ENCODE data around the gene PTBP1. TPM values are rescaled to one million over a fixed set of nuclear protein-coding genes. Genes with fewer than 3 reads are reported as not detected.

PTBP1 gene
- total RNA-seq, 1 donor from 2014 or later = 124 TPM

DNA sequence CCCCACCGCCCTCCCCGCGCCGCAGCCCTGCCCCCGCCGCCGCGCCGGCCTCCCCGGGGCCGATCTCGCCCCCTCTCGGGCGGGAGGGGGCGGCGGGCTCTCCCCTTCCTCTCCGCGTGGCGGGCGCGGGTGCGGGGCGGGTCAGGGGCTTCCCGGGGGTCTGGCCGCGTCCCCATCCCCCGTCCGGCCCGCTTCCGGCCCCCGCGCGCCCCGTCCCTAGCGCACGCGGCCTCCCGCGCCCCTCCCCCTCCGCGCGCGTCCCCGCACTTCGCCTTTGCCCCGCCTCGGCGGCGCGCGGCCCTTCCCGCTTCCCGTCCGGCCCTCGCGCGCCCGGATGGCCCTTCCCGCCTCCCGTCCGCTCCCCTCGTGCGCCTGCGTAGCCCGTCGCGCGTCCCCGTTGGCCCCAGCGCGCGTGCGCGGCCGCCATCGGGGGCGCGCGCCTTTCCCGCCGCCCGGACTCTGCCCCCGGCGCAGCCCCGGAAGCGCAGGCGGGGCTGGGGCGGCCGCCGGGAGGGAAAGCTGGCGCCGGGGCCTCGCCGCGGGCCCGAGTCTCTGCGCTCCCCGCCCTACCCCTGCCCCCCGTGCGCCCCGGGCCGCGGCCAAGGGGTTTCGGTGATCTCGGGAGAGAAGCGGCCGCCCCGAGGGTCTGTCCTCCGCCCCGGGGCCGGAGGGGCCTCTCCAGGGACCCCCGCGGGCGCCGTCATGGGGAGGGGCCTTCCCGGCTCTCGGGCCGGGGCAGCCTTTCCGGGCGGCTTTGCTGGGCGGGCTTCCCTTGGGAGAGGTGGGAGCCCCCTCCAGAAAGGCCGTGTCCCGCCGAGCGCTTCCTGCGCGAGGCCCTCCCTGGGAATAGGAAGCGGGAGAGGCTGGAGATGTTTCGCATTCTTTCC, 519 bp downstream of the PTBP1 start:
- peak; percentile 94 to 96 for DNase-seq (ENCODE audit: low read depth in 2 of 2)

DNA sequence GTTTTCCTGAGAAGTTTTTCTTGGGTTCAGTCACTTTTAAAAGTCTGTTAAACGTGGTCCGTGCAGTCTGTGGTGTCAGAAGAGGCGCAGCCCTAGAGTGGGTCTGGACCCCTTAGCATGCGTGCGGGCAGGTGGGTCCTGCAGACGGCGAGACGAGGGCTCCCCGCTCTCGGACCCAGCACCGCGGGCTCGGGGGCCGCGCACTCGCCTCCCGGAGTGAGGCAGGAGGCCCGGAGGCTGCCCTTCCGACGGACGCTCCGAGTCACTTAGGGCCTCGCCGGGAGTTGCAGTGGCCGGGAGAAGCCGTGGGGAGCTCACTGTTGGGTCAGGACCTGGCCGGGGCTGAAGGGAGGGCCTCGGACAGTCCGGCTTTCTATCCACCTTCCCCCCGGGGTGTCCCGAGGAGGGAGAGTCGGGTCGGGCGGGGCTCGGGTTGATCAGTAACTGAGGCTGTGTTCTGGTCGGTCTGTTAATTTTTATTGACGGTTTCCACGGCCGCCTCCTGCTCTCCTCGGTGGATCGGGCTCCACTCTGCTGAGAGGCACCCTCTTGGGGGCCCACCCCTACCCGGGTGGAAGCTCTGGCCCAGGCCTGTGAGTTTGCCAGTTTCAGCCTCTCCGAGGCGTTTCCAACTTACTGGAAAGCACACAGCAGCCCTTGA, 1.3 kb downstream of the PTBP1 start:
- DNase-seq (ENCODE audit: low read depth in 2 of 2) = peak in 1 of 2 donors; percentile 46

DNA sequence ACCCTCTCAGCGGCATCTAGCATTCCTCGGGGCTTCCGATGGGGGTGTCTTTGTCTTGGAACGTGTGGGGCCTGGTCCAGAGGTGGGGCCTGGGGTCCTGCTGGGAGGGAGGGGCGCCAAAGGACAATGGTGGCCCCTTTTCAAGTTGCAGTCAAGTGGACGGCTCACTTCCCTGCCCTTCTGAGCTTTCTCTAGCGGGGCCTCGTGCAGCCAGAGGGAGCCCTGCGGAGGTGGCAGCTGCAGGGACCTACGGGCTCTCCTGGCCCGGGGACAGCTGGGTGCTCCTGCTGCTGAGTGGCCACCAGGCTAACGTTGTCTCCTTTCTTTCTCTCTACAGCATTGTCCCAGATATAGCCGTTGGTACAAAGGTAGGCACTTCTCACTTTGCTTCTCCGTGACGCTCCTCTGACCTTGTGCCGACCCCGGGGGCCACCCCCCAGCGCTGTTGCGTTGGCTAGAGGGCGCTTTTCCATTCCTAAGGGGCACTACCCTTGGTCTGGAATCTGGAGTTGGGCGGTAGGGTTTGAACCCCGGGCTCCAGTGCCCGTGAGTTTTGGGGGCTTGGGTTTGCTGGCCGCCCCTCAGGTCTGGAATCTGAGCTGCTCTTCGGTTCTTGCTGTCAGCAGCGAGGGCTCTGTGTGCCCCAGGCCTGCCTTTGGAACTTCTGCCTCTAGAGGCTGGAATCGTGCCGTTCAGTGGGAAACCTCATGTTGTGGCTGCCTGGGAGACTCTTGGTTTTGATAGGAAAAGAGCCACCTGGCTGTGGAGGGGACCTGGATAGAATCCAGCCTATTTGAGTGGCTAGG, 2.0 kb downstream of the PTBP1 start:
- DNase-seq (ENCODE audit: low read depth in 2 of 2) = peak; percentile 49 to 73

DNA sequence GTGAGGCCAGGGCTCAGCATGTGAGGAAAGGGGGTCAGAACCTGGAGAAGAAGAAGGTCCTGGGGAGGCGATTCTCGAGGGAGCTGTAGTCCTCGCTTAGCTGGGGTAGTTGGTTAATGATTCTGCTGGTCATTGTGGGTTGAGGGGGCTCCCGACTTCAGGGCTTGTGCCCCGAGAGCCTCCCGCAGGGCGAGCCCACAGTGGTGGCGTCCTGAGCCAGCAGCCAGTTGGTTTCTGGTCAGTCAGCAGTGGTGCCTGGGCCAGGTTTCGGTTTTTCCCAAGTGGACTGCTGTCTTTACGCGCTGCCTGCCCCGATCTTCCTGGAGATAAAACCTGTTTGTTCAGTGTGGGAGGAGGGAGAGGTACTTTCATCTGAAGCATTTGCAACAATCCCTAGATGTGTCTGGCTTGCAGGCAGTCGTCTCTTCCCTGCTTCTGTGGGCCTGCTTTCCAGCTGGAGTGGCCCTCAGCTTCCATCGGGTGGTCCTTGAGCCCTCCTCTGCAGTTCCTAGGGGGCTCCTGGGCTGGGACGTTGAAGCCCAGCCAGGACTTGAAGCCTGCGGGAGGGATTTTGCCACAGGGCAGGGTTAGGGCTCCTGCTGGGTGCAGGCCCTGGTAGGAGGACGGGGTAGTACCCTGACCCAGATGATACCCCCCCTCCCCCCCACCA, 3.2 kb downstream of the PTBP1 start:
- DNase-seq (ENCODE audit: low read depth in 2 of 2) = peak; percentile 69 to 72

DNA sequence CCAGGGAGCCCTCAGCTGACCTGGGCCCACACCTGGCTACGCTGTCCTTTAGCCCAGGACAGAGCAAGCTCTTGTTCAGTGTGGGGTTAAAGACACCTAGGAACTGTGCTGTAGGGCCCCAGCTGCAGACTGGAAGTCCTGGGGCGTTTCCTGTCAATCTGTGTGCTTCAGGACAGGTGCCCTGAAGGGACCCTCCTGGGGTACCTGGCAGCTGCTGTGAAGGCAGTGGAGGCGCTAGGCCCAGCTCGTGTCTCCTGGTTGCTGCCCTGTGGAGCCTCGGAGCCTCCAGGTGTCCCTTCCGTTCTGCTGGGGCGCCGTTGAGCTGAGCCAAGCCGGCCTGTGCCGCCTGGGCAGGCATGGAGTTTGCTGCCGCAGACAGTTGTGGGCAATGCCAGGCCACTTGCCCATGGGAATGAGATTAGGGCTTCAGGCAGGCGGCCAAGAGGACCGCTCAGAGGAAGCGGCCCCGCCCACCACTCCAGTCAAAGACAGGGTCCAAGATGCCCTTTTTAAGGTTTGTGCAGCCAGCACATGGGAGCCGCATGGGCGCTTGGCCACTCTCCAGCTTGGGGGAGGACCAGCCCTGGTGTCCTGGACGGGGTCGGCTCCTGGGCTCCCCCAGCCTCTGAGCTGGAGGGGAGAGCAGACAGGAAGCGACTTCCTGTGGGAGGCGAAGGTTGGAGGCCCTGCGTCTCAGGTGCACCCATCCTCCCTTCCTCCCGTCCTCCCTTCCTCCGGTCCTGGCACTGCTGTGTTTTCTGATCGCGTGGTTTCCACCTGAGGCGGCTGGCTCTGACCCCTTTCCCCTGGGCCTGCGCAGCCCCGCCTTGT, 4.0 kb downstream of the PTBP1 start:
- peak; percentile 40 to 41 for DNase-seq (ENCODE audit: low read depth in 2 of 2)

DNA sequence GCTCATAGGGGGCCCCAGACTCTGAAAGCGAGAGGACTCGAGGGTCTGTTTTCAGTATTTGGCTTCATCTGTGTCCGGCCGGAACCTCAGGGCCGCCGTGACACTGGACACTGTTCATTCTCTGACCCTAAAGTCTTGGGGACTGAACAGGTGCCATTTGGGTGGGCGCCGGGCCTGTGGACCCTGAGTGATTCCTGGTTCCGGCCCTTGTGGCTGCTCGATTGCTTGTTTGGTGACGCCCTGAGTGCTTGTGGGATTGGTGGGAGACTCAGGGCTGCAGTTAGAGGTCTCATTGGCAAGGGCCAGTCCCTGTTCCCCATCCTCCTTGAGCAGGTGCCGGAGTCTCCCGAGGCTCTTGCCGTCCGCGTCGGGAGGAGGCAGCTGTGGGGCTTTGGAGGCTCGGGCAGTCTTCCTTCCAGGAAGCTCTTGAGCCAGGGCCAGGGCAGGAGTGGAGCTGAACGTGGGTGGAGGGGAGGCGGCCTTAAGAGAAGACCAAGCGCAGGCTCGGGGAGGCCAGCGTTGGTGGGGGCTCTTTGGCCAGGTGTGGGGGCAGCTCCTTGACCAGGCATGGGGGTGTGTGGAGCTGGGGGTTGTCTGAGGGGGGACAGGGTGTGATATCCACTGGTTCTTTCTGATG, 4.7 kb downstream of the PTBP1 start:
- DNase-seq (ENCODE audit: low read depth in 2 of 2) = peak in 1 of 2 donors; percentile 72

DNA sequence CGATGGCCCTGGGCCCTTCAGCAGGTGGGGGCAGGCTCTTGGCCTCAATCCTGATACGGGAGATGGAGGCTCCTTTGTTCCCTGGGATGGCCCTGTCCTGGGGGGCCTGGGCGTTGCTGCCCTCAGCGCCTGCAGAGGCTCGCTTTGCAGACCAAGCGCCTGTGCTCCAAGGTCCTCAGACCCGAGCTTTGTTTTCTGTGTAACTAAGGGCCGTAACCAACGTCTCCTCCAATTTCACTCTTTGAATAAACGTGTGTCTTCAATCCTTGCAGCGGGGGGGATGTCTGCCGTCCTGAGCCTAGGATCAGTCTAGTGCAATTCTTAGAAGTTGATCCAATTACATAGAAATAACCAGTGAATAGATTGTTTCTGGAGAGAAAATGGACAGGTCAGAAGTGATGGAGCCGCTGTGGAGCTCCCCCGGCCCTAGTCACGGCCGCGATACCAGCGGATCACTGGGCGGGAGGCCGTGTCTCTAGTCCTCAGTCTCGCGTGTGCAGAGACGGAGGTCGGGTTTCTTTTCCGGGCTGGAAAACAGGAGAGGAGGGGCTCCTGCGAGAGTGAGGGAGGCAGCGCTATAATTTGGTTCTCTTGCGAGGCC, 5.3 kb downstream of the PTBP1 start:
- DNase-seq (ENCODE audit: low read depth in 2 of 2) = peak; percentile 56 to 72

DNA sequence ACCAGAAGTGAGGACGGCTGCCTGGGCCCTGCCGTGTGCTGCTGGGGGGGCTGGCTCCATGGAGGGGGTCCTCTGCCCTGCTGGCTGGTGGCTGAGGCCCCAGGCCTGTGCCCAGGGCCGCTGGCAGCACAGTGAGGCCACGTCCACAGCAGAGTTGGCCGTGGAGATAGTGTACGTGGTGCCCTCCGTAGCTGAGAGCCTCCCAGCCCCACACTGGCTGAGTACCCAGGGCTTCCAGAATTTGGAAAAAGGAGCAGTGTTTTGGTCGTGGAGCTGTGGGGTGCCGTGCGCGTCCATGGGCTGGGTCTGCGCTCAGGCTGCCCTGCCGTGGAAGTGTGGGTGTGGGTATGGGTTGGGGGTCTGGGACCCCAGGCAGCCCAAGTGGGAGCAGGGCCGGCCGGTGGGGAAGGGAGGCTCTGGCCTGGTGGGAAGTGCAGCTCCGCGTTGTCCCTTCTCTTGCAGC, 5.9 kb downstream of the PTBP1 start:
- DNase-seq (ENCODE audit: low read depth in 2 of 2) = no peak

DNA sequence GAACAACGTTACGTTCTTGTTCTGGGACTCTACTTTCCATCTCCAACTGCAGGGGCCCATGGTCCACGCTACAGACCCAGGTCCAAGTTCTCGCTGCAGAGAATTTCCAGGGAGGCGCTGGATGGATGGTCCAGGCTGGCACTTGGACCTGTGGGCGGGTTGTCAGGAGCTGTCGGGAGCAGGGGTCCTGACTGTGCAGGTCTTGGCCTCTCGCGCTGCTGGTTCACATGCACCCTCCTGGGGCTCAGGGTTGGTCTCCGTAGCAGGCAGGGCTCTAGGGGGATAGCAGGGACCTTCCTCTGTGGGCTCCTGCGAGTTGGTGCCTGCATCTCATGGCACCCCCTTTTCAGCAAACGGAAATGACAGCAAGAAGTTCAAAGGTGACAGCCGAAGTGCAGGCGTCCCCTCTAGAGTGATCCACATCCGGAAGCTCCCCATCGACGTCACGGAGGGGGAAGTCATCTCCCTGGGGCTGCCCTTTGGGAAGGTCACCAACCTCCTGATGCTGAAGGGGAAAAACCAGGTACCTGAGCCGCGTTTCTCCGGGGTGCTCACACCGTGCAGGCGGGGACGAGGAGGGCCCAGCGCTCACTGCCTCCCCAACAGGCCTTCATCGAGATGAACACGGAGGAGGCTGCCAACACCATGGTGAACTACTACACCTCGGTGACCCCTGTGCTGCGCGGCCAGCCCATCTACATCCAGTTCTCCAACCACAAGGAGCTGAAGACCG, 6.6 kb downstream of the PTBP1 start:
- DNase-seq (ENCODE audit: low read depth in 2 of 2) = peak in 1 of 2 donors; percentile 31

DNA sequence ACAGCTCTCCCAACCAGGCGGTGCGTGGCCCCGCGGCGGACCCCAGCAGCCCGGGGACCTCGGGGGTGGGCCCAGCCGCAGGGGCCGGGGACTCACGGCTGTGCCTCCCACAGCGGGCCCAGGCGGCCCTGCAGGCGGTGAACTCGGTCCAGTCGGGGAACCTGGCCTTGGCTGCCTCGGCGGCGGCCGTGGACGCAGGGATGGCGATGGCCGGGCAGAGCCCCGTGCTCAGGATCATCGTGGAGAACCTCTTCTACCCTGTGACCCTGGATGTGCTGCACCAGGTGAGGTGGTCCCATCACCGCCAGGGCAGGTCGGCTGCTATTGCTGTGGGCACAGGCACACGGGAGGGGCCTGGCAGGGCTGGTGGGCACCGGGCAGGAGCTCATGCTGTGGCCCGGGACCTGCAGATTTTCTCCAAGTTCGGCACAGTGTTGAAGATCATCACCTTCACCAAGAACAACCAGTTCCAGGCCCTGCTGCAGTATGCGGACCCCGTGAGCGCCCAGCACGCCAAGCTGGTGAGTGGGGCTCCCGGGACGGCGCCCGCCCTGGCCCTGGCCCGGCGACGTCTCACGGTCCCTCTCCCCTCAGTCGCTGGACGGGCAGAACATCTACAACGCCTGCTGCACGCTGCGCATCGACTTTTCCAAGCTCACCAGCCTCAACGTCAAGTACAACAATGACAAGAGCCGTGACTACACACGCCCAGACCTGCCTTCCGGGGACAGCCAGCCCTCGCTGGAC, 7.3 kb downstream of the PTBP1 start:
- no peak for DNase-seq (ENCODE audit: low read depth in 2 of 2)

DNA sequence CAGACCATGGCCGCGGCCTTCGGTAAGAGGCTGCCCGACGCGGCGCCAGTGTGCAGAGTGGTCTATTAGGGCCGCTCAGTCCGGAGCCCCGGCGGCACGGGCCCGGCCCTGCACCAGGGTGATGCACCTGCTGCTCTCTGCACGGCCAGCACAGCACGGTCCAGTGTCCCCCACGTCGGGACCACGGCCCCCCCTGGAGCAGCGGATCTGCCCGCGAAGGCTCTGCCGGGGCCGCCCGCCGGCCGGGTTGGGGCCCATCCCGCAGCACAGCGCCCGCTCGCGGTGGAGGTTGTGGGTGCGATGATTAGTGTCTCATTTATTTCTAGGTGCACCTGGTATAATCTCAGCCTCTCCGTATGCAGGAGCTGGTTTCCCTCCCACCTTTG, 7.9 kb downstream of the PTBP1 start:
- no peak for DNase-seq (ENCODE audit: low read depth in 2 of 2)

DNA sequence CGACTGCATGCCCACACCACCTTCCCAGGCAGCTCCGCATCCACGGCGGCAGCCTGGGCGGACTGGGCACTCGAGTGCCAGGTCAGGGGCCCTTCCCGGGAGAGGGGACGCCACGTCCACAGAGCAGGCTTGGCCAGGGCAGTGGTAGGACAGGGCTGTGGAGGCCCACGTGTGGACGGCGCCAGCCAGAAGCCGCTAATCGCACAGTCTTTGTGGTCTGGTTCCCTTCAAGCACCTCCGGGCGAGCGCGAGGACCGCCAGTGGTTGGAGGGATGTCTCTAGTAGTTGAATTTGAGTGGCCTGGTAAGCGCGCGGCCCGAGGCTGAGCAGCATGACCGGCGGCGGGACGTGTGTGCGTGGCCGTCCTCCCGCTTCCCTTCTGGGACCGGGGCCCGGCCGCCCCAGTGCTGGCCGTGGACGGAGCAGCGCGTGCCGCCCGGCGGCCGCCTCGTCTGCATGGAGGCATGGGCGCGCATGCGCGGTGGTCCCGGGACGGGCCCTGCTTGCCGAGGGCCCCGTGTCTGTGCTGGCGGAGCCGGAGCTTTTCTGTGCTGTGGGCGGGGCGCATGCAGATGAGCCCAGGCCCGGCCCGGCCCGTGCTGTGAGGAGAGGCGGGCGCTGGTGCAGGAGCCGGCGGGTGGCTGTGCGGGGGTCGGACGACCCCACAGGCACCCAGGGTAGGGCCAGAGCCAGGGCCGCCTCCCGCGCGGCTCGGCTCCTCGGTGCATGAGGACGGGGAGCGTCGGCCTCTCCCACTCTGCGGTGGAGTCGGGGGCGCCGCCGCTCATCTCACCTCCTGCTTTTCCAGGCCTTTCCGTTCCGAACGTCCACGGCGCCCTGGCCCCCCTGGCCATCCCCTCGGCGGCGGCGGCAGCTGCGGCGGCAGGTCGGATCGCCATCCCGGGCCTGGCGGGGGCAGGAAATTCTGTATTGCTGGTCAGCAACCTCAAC, 8.6 kb downstream of the PTBP1 start:
- no peak for DNase-seq (ENCODE audit: low read depth in 2 of 2)

DNA sequence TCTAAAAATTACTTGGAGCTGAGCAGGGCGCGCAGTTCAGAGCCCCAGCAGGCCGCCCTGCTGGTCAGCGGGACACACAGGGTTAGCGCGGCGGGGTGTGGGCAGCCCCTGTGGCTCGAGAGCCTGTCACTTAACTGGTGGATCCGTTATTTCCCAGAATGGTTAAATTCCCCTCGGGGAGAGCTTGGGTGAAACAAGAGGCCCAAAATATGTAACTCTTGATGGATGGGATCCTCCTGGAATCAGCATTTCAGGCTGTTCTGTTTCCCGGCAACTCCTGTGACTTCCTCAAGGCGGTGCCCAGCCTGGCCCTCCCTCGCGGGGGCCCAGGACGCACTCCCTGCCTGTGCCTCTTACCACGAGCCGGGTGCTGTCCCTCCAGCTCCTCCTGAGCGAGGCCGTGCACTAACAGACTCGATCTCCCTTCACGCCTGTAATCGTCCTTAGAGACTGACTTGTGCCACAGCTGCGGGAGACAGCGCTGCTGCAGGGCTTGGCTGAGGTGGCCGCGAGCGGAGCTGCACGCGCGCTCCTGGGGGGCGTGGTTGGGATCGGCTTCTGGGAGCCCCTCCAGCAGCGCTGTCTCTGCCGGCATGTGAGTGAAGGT, 9.7 kb downstream of the PTBP1 start:
- DNase-seq (ENCODE audit: low read depth in 2 of 2) = no peak

DNA sequence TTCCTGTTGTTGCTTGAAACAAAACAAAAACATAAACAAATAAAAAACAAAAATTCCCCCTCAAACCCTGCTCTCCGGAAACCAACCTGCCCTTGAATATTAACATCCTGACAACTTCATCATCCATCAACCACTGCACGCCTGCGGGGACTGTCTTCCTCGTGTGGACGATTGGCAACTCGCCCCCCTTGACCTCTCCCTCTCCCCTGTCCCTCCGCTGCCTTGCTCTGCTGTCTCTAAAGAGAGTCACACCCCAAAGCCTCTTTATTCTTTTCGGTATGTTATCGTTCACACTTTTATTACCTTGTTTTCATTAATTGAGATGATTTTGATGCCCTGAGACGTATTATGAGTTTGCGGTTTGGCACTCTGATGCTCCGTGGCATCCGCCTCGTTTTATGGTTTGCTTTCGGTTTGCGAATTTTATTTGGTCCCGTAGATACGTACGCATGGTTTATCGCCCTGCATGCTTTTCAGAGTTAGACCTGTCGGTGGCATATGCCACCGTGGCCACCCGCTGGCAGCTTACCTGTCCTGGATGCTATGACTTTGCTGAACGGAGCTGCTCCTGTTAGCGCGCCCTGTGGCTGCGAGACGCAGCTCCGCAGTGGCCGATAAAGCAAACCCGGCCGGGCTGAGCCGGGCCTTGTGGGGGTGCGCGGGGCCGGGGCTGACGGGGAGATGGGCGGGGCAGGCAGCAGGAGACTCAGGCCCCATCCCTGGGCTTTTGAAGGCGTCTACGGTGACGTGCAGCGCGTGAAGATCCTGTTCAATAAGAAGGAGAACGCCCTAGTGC, 10.6 kb downstream of the PTBP1 start:
- DNase-seq (ENCODE audit: low read depth in 2 of 2) = no peak

DNA sequence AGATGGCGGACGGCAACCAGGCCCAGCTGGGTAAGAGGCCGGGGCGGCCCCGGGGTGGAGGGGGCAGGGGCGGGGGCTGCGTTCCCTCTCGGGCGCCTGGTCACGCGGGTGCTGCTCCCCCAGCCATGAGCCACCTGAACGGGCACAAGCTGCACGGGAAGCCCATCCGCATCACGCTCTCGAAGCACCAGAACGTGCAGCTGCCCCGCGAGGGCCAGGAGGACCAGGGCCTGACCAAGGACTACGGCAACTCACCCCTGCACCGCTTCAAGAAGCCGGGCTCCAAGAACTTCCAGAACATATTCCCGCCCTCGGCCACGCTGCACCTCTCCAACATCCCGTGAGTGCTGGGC, 11.1 kb downstream of the PTBP1 start:
- no peak for DNase-seq (ENCODE audit: low read depth in 2 of 2)
